HG03045 (cell line): ENCODE results near the gene PPP1R8.
"Not testable (repeated sequence)": the region's sequence is repeated elsewhere in the genome, so short reads cannot be mapped to it uniquely, and the experiment has no call there.

Source experiments
- ATAC-seq: cut with Tn5 transposase; IDR thresholded peaks from one replicate; pipeline ENCODE4 v1.9.1; 2021; ENCODE audit warnings: mild to moderate bottlenecking, moderate library complexity; ENCODE audit not compliant: unreplicated experiment

Gene PPP1R8

DNA sequence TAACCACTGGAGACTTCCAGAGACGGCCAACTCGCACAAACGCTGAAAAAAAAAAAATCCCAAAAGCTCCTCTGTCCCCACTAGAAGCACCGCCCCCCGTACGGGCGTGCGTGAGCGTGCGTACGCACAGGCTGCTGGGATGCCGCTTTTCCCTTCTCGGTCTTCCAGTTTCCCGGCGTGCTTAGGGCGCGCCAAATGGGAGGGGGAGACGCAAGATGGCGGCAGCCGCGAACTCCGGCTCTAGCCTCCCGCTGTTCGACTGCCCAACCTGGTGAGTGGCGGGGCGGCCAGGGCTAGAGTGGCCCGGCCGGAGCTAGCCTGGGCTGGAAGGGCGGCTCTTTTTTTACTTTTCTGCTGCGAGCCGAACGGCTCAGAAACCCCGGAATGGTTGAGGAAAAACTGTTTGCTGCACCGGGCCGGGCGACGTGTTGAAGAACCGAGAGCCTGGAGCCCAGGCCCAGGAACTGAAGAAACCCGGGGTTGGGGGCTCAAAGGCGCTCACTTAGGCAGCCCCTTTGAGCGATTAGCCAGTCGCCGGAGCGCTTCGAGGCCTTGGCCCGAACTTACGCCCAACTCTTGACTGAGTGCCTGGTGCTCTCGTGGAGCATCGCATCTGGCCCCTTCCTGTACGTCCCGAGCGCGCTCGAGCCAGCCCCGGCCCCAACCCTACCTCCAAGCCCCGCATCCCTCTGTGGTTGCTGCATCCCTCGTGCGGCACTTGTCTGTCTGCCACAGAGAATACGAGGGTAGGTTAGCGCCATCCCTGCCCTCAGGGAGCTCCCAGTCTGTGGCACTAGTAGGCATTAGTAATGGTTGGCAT is at the start of gene PPP1R8:
TSS of gene PPP1R8 (plus strand) at position 162 of the 820 bp plus-strand sequence. CDS start at position 216, 54 bp downstream.
- ATAC-seq, result peak; percentile 96

DNA sequence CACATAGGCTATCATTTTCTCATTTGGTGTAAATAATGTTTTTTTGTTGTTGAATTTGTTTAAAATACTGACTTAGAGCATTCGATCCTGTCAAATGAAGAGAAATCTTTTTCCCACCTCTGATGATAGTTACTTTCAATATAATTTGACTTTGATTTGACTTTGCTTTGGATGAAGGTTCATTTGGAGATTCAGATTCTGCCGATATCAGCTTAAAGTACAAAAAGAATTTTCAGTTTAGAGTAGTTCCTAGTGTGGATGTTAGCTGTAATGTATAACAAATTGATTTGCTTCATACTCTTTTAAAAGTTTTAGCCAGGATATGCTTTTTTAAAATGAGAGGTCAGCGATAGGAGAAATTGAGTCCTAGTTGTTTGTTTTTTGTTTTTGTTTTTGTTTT is 47.6 kb upstream of the PPP1R8 start:
- no peak for ATAC-seq

DNA sequence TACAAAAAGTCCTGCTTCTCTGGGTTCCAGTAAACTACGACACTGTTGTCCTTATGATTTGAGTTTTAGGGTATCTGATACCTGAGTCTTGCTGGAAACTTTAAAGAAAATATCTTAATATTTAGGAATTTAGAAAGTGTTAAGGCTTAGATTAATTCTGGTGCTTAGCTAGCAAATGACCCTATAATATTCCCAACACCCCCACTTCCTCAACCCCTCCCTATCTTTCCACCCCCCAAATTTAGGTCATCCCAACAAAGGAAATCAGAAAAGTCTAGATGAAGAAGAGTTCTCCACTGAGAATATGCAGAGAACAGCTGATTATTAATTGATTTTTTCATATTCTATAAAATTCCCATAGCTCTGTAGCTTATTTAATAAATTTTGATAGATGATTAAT is 45.9 kb upstream of the PPP1R8 start:
- ATAC-seq, result no peak

DNA sequence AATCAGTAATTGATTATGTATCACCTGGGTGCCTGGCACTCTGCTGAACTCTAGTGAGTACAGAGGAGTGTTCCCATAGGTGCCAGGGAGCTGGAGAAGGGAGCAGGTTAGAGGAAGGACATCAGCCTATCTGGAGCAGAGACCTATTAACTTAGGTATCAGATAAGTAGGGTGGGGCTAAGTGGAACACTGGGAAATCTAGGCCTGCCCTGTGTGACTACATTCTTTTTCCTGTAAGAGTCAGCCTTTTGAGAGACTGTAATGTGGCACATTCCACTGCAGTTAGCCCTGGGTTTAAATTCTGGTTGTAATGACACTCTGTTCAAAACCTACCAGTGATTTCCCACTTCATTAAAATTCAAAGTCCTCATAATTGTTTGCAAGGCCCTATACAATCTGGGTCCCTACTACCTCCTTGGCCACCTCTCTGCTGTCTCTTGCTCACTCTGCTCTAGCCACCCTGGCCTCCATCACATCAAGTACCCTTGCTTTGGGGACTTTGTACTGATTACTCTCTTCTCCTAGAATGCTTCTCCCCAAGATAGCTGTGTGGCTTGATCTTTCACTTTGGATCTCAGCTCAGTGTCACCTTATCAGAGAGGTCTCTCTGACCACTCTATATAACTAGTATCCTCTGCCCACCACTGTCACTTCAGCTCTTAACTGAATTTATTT is 44.7 kb upstream of the PPP1R8 start:
- no peak for ATAC-seq

DNA sequence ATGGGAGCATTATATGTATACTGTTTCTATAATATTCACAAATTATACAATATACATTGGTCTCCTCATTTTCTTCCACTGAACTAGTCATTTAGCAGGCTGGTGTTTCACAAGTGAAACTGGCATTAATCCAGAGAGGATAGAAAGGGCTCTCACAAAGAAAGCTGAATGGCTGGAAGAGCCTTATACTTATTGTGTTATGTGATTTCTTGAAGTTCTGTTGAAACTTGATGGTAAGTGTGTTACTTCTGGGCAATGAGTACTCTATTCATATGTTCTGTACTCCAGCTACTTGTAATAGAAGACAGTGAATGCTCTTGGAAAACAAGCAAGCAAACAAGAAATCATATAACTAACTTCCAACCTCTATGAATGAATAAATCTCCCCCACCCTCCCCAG is 42.7 kb upstream of the PPP1R8 start:
- no peak for ATAC-seq

DNA sequence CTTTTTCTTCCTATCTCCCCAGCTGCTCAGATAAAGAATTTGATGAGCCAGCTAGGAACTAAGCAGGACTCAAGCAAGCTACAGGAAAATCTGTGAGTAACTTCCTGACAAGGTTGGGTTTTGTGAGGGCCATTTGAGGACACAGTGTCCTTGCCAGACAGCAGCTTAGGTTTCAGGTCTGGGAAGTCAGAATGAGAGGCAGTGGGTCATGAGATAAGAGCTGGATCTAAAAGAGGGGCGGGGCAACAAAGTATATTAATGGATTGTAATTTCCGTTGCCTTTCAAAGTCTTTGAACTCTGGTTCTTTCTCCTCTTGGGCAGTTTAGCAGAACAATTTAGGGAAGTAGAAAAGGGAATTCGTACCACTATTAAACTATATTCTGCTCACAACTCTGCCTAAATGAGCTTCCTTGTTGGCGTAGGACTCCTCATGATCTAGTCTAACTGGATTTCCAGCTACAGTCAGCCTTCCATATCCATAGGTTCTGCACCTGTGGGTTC is 41.0 kb upstream of the PPP1R8 start:
- ATAC-seq, result no peak

DNA sequence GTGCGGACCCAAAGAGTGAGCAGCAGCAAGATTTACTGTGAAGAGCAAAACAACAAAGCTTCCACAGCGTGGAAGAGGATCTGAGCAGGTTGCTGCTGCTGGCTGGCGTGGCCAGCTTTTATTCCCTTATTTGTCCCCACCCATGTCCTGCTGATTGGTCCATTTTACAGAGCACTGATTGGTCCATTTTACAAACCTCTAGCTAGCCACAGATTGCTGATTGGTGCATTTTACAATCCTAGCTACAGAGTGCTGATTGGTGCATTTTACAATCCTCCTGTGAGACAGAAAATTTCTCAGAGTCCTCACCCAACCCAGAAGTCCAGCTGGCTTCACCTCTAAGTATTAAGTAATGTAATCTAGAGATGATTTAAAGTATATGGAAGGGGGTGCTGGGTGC is 40.3 kb upstream of the PPP1R8 start:
- ATAC-seq, result not testable (repeated sequence)

DNA sequence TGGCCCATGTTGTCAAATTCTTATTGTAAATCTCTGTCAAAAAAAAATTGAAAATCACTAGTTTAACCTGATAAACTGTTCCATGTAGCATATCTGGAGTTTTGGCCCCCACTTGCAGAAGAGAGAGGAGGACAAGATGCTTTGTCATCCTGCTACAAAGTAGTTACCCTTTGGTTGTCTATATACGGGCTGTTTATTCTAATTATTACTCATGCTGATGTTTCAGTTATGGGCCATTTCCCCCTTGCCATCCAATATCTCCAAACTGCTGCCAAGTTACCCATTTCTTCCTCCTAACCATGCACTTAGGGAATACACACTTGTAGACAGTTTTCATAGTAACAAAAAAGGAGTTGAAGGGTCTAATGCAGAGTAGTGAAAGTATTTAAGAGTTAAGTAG is 35.0 kb upstream of the PPP1R8 start:
- ATAC-seq, result no peak

DNA sequence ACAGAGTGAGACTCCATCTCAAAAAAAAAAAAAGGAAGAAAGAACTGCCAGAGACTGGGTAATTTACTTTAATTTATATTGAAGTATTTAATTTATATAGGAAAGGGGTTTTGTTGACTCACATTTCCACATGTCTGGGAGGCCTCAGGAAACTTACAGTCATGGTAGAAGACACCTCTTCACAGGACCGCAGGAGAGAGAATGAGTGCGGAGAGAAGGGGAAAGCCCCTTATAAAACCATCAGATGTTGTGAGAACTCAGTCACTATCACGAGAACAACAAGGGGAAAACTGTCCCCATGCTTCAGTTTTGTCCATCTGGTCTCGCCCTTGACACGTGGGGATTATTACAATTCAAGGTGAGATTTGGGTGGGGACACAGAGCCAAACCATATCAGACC is 25.8 kb upstream of the PPP1R8 start:
- no peak for ATAC-seq

DNA sequence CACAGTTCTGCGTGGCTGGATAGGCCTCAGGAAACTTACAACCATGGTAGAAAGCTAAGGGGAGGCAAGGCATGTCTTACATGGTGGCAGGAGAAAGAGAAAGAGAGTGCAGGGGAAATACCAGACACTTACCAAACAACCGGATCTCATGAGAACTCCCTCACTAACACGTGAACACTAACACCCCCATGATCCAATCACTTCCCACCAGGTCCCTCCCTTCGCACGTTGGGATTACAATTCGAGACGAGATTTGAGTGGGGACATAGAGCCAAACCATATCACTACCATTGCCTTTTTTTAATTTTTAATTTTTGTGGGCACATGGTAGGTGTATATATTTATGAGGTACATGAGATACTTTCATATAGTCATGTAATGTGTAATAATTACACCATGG is 23.8 kb upstream of the PPP1R8 start:
- ATAC-seq, result no peak

DNA sequence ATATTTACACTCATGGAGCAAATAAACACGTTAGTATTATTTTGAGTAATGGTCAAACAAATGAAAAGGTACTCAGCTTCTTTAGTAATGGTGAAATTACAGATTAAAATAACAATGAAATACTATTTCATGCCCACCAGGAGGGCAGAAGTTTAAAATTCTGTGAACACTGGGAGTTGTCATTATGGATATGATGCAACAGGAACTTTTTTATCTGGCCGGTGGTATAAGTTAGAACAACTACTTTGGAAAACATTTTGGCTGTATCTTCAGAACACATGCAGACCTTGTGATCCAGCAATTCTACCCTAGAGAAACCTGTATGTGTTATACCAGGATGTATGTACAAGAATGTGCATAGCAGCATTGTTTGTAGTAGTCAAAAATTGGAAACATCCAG is 23.2 kb upstream of the PPP1R8 start:
- no peak for ATAC-seq

DNA sequence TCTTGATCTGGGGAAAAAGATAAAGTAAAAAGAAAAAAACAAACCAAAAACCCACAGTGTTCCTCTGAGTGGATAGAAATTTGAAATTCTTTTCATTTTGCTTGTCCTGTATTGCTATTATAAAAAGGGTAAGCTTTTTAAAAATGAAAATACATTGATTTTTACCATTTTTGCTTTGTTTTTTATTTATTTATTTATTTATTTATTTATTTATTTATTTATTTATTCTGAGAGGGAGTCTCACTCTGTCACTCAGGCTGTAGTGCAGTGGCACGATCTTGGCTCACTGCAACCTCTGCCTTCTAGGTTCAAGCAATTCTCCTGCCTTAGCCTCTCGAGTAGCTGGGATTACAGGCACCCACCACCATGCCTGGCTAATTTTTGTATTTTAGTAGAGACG is 22.5 kb upstream of the PPP1R8 start:
- not testable (repeated sequence) for ATAC-seq

DNA sequence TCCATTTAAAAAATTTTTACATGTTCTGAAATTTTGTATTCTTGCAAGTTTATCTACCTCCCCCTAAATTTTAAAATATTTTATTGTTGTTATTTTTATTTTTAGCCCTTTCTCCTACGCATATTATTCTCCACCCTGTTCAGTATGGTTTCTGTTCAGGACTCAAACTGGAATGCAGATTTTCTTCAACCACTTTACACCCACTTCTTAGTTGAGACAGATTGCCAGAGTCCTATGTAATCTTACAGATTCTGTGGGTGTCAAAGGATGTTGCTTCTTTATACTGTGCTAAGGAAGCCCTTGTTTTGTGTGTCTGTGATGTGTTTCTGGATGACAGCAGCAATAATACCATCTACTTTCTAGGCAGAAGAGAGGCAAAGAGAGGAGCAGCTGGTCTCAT is 20.7 kb upstream of the PPP1R8 start:
- ATAC-seq, result no peak

DNA sequence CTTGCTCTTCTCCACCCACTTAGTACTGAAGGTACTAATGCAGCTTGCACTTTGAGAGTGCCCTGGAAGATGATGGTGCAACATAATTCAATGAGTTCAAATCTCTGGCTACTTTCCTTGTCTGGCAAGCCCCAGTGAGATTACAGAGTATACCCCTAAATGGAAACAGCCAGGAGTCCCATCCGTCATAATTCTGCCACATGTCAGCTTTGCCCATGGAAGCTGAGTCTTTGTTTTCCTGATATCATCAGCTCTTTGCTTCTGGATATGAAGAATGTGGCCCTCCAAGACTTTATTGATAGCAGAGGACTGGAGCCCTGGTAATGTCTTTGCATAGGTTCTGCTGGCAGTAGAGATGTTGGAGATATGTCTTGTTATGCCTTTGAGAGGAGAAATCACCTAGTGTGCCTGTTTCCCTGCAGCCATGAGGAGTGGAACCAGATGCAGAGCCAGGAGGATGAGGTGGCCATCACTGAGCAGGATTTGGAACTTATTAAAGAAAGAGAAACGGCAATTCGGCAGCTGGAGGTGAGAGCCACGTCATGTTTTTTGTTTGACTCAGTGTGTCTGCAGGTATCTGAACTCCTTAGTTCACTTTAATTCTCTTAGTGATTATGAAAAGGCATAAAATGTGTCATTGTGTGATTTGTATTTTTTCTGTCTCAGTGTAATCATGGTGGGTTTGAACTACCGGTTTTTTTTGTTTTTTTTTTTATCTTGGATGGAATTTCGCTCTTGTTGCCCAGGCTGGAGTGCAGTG is 18.7 kb upstream of the PPP1R8 start:
- no peak for ATAC-seq

DNA sequence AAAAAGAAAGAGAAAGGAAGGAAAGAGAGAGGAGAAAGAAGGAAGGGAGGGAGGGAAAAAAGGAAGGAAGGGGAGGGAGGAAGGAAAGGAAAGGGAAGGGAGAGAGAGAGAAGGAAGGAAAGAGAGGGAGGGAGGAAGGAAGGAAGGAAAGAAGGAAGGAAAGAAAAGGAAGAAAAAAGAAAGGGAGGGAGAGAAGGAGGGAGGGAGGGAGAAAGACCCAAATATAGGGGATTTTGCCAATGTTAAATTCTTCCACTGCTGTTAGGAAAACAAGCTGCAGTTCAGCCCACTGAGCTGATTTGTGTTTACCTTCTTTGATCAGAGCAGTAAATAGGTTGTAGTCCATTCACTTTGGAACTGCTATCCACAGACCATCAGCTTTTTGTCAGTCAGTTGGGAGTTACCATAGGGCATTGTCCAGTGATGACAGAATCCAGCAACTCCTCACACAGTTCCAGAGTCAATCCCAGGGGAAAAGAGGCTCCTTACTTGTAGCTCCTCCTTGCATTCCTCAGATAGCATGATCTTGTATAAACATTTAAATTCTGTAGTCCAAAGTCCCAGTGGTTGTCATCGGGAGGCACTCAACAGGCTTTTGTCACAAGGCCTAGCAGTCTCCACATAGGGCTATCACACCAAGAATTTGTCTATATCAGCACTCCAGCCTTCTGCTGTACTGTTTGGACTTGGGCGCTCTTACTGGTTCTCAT is 13.5 kb upstream of the PPP1R8 start:
- no peak for ATAC-seq

DNA sequence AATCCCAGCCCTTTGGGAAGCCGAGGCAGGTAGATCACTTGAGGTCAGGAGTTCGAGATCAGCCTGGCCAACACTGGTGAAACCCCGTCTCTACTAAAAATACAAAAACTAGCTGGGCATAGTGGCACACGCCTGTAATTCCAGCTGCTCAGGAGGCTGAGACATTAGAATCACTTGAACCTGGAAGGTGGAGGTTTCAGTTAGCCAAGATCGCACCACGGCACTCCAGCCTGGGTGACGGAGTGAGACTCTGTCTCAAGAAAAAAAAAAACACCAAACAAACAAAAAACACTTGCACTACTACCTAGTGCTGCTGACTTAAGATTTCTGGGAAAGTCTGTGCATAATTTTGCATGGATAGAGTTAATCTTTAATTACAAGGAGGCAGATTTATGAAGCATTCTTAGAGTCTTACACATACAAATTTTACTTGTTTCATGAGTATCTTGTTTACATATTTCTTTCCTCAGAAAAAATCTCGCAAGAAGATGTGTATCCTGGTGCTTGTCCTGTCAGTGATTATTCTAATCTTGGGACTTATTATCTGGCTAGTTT is 8.7 kb upstream of the PPP1R8 start:
- ATAC-seq, result no peak

DNA sequence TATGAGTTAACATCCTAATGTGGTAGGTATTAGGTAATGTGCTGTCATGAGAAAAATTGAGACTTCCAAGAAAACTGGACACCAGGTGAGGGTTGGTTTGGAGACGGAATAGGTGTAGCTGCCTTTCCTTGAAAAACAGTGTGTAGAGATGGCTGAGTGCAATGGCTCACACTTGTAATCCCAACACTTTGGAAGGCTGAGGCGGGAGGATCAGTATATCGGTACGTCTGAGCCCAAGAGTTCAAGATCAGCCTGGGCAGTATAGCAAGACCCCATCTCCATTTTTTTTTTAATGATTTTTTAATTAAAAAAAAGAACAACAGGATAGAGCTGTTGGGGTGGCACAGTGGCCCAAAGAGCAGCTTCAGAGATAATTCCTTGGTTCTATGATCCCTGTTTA is 6.8 kb upstream of the PPP1R8 start:
- no peak for ATAC-seq

DNA sequence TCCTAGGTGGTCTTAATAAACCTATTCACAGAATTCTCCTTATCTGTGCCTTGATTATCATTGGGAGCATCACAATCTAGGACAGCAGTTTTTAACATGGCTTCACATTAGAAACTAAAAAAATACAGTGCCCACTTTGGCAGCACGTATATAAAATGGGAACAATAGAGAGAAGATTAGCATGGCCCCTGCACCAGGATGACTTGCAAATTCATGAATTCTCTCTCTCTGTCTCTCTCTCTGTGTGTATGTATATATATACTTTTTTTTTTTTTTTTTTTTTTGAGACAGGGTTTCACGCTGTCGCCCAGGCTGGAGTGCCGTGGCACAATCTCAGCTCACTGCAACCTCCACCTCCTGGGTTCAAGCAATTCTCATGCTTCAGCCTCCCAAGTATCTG is 6.2 kb upstream of the PPP1R8 start:
- no peak for ATAC-seq

DNA sequence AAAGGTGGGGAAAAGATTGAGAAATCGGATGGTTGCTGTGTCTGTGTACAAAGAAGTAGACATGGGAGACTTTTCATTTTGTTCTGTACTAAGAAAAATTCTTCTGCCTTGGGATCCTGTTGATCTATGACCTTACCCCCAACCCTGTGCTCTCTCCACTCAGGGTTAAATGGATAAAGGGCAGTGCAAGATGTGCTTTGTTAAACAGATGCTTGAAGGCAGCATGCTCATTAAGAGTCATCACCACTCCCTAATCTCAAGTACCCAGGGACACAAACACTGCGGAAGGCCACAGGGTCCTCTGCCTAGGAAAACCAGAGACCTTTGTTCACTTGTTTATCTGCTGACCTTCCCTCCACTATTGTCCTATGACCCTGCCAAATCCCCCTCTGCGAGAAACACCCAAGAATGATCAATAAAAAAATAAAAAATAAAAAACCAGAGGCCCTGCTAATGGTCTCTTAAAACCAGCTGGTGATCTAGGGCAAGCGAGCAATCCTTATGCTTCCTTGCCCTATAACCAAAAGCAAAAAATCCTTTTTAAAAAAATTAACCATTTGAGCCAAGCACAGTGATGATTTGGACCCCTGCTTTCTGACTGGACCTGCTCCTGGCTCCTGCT is 1.1 kb upstream of the PPP1R8 start:
- not testable (repeated sequence) for ATAC-seq
